NOMO-1 treated with dmso at 0.1 percent for 144 hours (cell line): ENCODE measurements around the gene USP43.

Source experiments
- DNase-seq: peaks from one replicate; lab custom pipeline; 2025; ENCODE audit not compliant: unreplicated experiment; lab: John Stamatoyannopoulos, UW

The USP43 gene

GRCh38 chr17:9771465-9771864 lies 126.1 kb downstream of the USP43 start:
- DNase-seq = no peak

DNA sequence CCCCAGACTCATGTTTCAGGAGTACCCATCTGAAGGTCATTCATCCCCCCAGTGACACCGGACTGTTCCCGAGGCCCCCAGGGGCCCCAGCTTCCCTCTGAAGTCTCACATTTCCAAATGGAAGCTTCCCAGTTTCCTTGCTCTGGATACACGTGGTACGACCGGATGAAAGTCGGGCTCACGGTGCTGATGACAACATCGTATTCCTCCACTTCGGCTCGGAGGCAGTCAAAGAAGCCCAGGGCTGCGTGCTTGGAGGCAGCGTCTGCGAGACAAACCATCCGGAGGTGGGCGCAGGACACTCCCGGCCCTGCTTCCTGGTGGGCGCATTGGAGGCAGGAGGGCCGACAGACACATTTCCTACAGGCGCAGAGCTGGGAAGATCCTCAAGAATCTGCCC lies 127.3 kb downstream of the USP43 start:
- DNase-seq = no peak

DNA sequence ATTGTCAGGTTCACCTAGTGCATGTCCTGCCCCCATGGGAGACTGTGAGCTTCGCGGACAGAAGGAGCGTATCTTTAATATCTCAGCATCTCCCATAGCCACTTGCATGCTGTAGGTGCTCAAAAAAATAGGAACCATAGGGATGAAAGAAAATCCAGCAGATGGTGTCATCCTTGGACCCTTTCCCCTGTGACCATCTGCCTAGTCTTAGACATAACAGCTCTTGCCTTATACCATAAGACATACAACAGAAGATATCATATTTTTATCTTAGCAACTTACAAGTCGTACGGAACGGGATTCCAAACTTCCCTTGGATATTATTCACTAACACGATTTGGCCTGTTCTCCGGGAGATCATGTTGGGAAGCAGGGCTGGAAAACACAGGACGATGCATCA lies 131.6 kb downstream of the USP43 start:
- DNase-seq = no peak
